ENCODE data around the gene CAST.

CAST gene

GRCh38 chr5:96651948-96652753, 10.0 kb upstream of the CAST start:
- DNase-seq (ENCODE audit: insufficient read length, low spot score) (no peak), FAIRE-seq (no peak)

GRCh38 chr5:96652769-96653454, 9.3 kb upstream of the CAST start:
- no peak for TF ChIP-seq CTCF (IDR thresholded peaks at IDR 0.05; ENCODE audit: insufficient read depth, missing control alignments)
- FAIRE-seq (no peak), DNase-seq (ENCODE audit: insufficient read length, low spot score) (no peak)

More at GRCh38 chr5:96651948-96652753, 10.0 kb upstream of the CAST start:
- no peak for TF ChIP-seq CTCF (IDR thresholded peaks at IDR 0.05; ENCODE audit: insufficient read depth, missing control alignments)

GRCh38 chr5:96654209-96654608, 8.0 kb upstream of the CAST start:
- no peak for FAIRE-seq
- TF ChIP-seq CTCF (IDR thresholded peaks at IDR 0.05; ENCODE audit: insufficient read depth, missing control alignments): no peak
- no peak for DNase-seq (ENCODE audit: insufficient read length, low spot score)

GRCh38 chr5:96655085-96655484, 7.1 kb upstream of the CAST start:
- FAIRE-seq (no peak), DNase-seq (ENCODE audit: insufficient read length, low spot score) (no peak)
- no peak for TF ChIP-seq CTCF (IDR thresholded peaks at IDR 0.05; ENCODE audit: insufficient read depth, missing control alignments)

- DNase-seq (ENCODE audit: insufficient read length, low spot score) (no peak), FAIRE-seq (no peak)
- TF ChIP-seq CTCF (IDR thresholded peaks at IDR 0.05; ENCODE audit: insufficient read depth, missing control alignments): no peak
These were observed 6.7 kb upstream of the CAST start for GRCh38 chr5:96655506-96655905.

- TF ChIP-seq CTCF (IDR thresholded peaks at IDR 0.05; ENCODE audit: insufficient read depth, missing control alignments): no peak
- no peak for FAIRE-seq
- DNase-seq (ENCODE audit: insufficient read length, low spot score): no peak
These were observed 5.1 kb upstream of the CAST start for GRCh38 chr5:96657068-96657467.

GRCh38 chr5:96658272-96658671, 3.9 kb upstream of the CAST start:
- no peak for TF ChIP-seq CTCF (IDR thresholded peaks at IDR 0.05; ENCODE audit: insufficient read depth, missing control alignments)
- DNase-seq (ENCODE audit: insufficient read length, low spot score): no peak
- FAIRE-seq: no peak
